Lower leg skin (tissue), 4 donors: ENCODE results near the gene CHAF1B. TPM values are rescaled to one million over a fixed set of nuclear protein-coding genes. Genes with fewer than 3 reads are reported as not detected.

Experiments used
- DNase-seq, 2 donors: peaks; one replicate each; pipeline ENCODE4 v3.0.0-alpha.2; 2019; ENCODE audit warnings: low spot score in 2 of 2
- H3K4me3 ChIP-seq: fragments of 200-600 bp; sonication (generic); 2 replicates; pipeline ENCODE4 v1.5.1; 2017; ENCODE audit warnings: mild to moderate bottlenecking, low read depth; ENCODE audit not compliant: poor library complexity, severe bottlenecking
- POLR2A ChIP-seq, 2 donors: fragments of 450-650 bp; IDR thresholded peaks; one replicate each; pipeline ENCODE4 v1.6.1; 2016 to 2017; ENCODE audit warnings: antibody characterized with exemption in 2 of 2, mild to moderate bottlenecking in 1 of 2, moderate library complexity in 1 of 2
- WGBS, 2 donors: methylation state at CpG; one replicate each; pipeline ENCODE4 v1.1.5; 2018; 5-methylcytosine and 5-hydroxymethylcytosine counted together
- intact Hi-C: fragments of 100-400 bp; cut with DNase I; formaldehyde crosslinking; loops from one replicate; pipeline ENCODE4 v1.15.0; 2023; ENCODE audit warnings: low total_unique reads
- total RNA-seq, 4 donors: library from RNA; depleted of rRNA; stranded (reverse); fragments of >200 nt; gene quantifications; one replicate each; pipeline ENCODE4 v1.1.0, GENCODE V29; 2016
- TF ChIP-seq, protein P1 (sequence below), 3 donors: fragments of 450-650 bp; IDR thresholded peaks; one replicate each; pipeline ENCODE4 v1.5.1; 2016; ENCODE audit warnings: antibody characterized with exemption in 3 of 3, mild to moderate bottlenecking in 3 of 3, moderate library complexity in 2 of 3

Gene CHAF1B
- total RNA-seq, 4 donors from 2014 or later, result 1.6 to 3.0 (median 2.1) TPM

DNA sequence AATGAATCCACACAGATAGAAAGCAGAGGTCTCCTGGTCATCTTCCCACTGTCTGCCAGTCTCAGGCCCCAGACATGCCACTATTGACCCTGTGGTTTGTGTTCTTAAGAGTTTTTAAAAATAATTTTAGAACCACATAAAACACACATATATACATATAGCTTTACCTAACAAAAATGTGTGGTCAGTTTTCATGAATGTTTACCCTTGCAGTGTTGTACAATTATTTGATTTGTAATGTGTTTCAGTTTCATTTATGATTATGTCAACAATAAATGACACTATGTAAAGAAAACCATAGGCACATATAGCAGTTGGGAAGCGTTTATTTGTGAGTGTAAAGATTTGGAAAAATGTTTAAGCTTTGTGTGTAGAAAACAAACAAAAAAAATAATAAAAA, 17.1 kb downstream of the CHAF1B start:
- no peak for DNase-seq
- H3K4me3 ChIP-seq, result no peak overlapping the region
- TF ChIP-seq POLR2A (IDR thresholded peaks at IDR 0.05), result no peak
- TF ChIP-seq, protein P1, sequence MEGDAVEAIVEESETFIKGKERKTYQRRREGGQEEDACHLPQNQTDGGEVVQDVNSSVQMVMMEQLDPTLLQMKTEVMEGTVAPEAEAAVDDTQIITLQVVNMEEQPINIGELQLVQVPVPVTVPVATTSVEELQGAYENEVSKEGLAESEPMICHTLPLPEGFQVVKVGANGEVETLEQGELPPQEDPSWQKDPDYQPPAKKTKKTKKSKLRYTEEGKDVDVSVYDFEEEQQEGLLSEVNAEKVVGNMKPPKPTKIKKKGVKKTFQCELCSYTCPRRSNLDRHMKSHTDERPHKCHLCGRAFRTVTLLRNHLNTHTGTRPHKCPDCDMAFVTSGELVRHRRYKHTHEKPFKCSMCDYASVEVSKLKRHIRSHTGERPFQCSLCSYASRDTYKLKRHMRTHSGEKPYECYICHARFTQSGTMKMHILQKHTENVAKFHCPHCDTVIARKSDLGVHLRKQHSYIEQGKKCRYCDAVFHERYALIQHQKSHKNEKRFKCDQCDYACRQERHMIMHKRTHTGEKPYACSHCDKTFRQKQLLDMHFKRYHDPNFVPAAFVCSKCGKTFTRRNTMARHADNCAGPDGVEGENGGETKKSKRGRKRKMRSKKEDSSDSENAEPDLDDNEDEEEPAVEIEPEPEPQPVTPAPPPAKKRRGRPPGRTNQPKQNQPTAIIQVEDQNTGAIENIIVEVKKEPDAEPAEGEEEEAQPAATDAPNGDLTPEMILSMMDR (IDR thresholded peaks at IDR 0.05), result no peak
- 86 to 91% methylated on average over 1 of the region's 1 CpG for WGBS, 2 donors
- intact Hi-C loops, result no loop called here

DNA sequence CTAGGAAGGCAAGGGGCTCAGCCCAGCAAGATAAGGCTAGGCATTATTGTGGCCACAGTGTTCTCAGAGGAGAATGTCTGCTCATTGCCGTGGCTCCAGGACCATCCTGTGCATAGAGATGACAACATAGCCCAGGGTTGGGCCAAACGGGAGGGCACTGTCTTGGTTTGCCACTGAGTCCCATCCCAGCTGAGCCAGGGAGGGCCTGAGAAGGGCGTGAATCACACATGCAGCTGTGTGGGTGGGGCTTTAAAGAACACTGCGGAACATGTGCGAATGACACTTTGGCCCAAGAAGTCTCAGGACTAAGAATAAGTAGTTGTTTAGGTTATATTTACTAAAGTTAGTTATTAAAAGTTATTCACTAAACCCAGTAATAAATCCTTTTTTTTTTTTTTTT, 18.5 kb downstream of the CHAF1B start:
- WGBS, 2 donors, result 84% methylated on average over 5 of the region's 5 CpGs
- intact Hi-C loops, result no loop called here

DNA sequence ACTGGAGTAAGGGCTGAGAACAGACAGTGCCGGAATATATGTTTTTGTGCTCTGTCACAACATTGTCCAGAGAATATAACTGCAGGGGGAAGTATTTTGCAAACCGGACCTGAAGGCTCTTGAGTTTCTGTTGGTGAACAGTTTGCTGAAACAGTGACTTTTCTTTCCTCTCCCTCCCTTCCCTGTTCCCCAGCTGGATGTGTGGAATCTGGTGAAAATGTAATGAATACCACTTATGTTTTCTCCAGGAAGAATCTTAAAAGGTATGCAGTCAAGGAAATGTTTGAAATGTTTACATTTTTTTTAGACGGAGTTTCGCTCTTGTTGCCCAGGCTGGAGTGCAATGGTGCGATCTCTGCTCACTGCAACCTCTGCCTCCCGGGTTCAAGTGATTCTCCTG, 23.4 kb downstream of the CHAF1B start:
- 80 to 91% methylated on average over 6 of the region's 6 CpGs for WGBS, 2 donors

More for the DNA sequence above, 18.5 kb downstream of the CHAF1B start:
- no peak for DNase-seq
- H3K4me3 ChIP-seq, result no peak overlapping the region
- TF ChIP-seq, protein P1 (IDR thresholded peaks at IDR 0.05), result no peak
- TF ChIP-seq POLR2A (IDR thresholded peaks at IDR 0.05), result no peak

DNA sequence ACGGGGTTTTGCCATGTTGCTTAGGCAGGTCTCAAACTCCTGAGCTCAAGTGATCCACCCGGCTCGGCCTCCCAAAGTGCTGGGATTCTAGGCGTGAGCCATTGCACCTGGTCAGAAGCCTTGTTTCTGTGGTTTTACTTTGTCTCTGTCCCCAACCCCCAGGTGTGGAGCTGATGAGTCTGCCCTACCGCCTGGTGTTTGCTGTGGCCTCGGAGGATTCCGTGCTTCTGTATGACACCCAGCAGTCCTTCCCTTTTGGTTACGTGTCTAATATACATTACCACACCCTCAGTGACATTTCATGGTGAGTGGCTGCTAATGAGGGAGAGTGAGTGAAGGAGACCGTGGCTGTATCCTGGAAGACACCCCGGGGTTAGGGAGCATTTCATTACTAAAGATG, 26.1 kb downstream of the CHAF1B start:
- WGBS, 2 donors, result 97% methylated on average over 10 of the region's 10 CpGs
- no peak for DNase-seq
- no peak overlapping the region for H3K4me3 ChIP-seq
- no peak for TF ChIP-seq POLR2A (IDR thresholded peaks at IDR 0.05)
- TF ChIP-seq, protein P1 (IDR thresholded peaks at IDR 0.05), result no peak
- intact Hi-C loops, result no loop called here

More for the DNA sequence above, 23.4 kb downstream of the CHAF1B start:
- intact Hi-C loops, result no loop called here
- TF ChIP-seq, protein P1 (IDR thresholded peaks at IDR 0.05), result no peak
- TF ChIP-seq POLR2A (IDR thresholded peaks at IDR 0.05), result no peak
- DNase-seq, result no peak
- H3K4me3 ChIP-seq, result no peak overlapping the region

DNA sequence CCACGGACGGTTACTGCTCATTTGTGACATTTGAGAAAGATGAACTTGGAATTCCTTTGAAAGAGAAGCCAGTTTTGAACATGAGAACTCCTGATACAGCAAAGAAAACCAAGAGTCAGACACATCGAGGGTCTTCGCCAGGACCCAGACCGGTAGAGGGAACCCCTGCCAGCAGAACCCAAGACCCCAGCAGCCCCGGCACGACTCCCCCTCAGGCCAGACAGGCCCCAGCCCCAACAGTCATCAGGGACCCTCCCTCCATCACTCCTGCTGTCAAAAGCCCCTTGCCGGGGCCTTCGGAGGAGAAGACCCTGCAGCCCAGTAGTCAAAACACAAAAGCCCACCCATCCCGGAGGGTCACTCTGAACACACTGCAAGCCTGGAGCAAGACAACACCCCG, 27.7 kb downstream of the CHAF1B start:
- DNase-seq, result no peak
- intact Hi-C loops, result no loop called here
- WGBS, 2 donors, result 81 to 85% methylated on average over 11 of the region's 11 CpGs
- H3K4me3 ChIP-seq, result no peak overlapping the region
- TF ChIP-seq, protein P1 (IDR thresholded peaks at IDR 0.05), result no peak
- no peak for TF ChIP-seq POLR2A (IDR thresholded peaks at IDR 0.05)

DNA sequence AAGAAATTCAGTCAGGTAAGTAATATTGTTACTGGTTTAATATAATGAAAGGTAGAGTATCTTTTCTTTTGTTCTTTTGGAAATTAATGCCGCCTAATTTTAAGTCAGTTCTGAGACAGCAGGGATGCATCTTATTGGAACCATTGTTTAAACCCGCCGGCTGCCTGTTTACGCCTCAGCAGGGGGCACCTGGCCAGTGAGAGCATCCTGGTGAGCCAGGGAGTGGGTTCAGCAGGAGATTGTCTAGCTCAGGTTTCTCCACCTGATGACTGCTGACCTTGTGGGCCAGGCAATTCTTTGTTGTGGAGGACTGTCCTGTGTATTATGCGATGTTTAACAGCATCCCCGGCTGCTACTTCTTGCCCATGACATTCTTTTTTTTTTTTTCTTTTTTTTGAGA, 30.2 kb downstream of the CHAF1B start:
- TF ChIP-seq, protein P1 (IDR thresholded peaks at IDR 0.05), result no peak
- TF ChIP-seq POLR2A (IDR thresholded peaks at IDR 0.05), result no peak
- no peak for DNase-seq
- intact Hi-C loops, result no loop called here
- H3K4me3 ChIP-seq, result no peak overlapping the region
- 97 to 98% methylated on average over 6 of the region's 6 CpGs for WGBS, 2 donors
